ENCODE measurements around the gene EGFL7. TPM values are rescaled to one million over a fixed set of nuclear protein-coding genes. Genes with fewer than 3 reads are reported as not detected.

The EGFL7 gene
- total RNA-seq, 1 experiment from 2014 or later, result 56.2 TPM

- peak; percentile 88 for DNase-seq (ENCODE audit: low read depth)
Measured at GRCh38 chr9:136644343-136644592, 18.4 kb upstream of the EGFL7 start.

- DNase-seq (ENCODE audit: low read depth), result no peak
Measured at GRCh38 chr9:136644593-136645351, 17.9 kb upstream of the EGFL7 start.

- no peak for DNase-seq (ENCODE audit: low read depth)
Measured at GRCh38 chr9:136645352-136645902, 17.3 kb upstream of the EGFL7 start.

- DNase-seq (ENCODE audit: low read depth), result no peak
Measured at GRCh38 chr9:136645903-136646754, 16.6 kb upstream of the EGFL7 start.

GRCh38 chr9:136646827-136647711 lies 15.6 kb upstream of the EGFL7 start:
- no peak for DNase-seq (ENCODE audit: low read depth)

GRCh38 chr9:136648751-136649150 lies 14.0 kb upstream of the EGFL7 start:
- DNase-seq (ENCODE audit: low read depth), result no peak

GRCh38 chr9:136650021-136650420 lies 12.7 kb upstream of the EGFL7 start:
- DNase-seq (ENCODE audit: low read depth), result no peak

- DNase-seq (ENCODE audit: low read depth), result no peak
Measured at GRCh38 chr9:136650648-136651047, 12.1 kb upstream of the EGFL7 start.

GRCh38 chr9:136651860-136652259 lies 10.9 kb upstream of the EGFL7 start:
- no peak for DNase-seq (ENCODE audit: low read depth)

GRCh38 chr9:136653323-136654079 lies 9.2 kb upstream of the EGFL7 start:
- DNase-seq (ENCODE audit: low read depth), result no peak

- DNase-seq (ENCODE audit: low read depth), result no peak
Measured at GRCh38 chr9:136654820-136655535, 7.7 kb upstream of the EGFL7 start.

GRCh38 chr9:136655536-136656182 lies 7.1 kb upstream of the EGFL7 start:
- DNase-seq (ENCODE audit: low read depth), result no peak

- DNase-seq (ENCODE audit: low read depth), result no peak
Measured at GRCh38 chr9:136656183-136656738, 6.5 kb upstream of the EGFL7 start.

- DNase-seq (ENCODE audit: low read depth), result no peak
Measured at GRCh38 chr9:136656795-136657611, 5.7 kb upstream of the EGFL7 start.

- DNase-seq (ENCODE audit: low read depth), result no peak
Measured at GRCh38 chr9:136657974-136658848, 4.5 kb upstream of the EGFL7 start.

- DNase-seq (ENCODE audit: low read depth), result no peak
Measured at GRCh38 chr9:136658849-136659535, 3.7 kb upstream of the EGFL7 start.
